ENCODE measurements around the gene CSTF2. TPM values are rescaled to one million over a fixed set of nuclear protein-coding genes. Genes with fewer than 3 reads are reported as not detected.

The CSTF2 gene
- total RNA-seq, 4 donors from 2014 or later: 11.1 to 24.8 (median 15.5) TPM

DNA sequence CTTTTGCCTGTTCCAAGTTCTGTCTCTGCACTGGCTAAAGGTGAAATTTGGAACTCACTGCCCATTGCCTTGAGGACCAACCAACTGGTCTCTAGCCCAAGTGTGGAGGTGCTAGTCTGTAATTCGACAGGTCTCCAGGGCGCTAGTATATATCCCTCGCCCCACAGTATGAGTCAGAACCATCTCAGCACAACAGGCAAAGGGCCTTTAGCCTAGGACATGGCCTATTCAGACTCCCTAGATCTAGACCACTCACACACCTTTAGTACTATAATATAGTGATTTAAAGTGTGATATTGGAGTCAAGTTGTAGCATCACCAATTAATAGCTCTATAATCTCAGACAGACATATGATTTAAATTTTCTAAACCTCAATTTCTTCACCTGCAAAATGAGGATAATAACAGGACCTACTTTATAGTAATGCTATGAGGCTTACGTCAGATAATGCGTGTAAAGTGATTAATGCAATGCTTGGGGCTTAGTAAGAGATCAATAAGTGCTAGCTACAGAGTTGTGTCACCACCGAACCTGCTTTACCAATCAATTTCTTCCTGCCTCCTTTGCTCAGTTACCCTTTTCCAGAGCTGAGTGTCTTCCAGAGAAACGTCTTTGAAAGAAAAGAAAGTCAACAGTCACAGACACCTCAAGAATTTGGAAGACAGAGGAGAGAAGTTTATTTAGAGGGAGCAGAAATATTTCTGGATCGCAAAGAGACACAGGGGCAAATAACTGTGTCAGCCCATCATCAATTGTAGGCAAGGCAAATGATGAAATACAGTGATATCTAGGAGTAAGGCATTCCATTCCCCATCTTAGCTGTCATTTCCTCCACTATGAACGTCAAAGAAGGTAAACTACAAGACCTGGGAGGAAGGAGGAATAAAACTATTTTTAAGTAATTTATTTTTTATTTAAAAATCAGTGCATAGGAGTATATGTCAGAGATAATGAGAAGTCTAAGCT, 51.7 kb downstream of the CSTF2 start:
- H3K4me1 ChIP-seq: no peaks in the 10 kb centered on the region
- H3K4me3 ChIP-seq: no peak overlapping the region
- no peaks in the 10 kb centered on the region for H3K27me3 ChIP-seq
- intact Hi-C loops (cut with DNase I; ENCODE audit: low total_unique reads): no loop called here
- H3K36me3 ChIP-seq: no peaks in the 10 kb centered on the region
- TF ChIP-seq POLR2A (IDR thresholded peaks at IDR 0.05): no peak
- TF ChIP-seq, protein P1, sequence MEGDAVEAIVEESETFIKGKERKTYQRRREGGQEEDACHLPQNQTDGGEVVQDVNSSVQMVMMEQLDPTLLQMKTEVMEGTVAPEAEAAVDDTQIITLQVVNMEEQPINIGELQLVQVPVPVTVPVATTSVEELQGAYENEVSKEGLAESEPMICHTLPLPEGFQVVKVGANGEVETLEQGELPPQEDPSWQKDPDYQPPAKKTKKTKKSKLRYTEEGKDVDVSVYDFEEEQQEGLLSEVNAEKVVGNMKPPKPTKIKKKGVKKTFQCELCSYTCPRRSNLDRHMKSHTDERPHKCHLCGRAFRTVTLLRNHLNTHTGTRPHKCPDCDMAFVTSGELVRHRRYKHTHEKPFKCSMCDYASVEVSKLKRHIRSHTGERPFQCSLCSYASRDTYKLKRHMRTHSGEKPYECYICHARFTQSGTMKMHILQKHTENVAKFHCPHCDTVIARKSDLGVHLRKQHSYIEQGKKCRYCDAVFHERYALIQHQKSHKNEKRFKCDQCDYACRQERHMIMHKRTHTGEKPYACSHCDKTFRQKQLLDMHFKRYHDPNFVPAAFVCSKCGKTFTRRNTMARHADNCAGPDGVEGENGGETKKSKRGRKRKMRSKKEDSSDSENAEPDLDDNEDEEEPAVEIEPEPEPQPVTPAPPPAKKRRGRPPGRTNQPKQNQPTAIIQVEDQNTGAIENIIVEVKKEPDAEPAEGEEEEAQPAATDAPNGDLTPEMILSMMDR (IDR thresholded peaks at IDR 0.05): no peak
- no peak for DNase-seq
- no peak overlapping the region for H3K27ac ChIP-seq
- no peaks in the 10 kb centered on the region for H3K9me3 ChIP-seq

DNA sequence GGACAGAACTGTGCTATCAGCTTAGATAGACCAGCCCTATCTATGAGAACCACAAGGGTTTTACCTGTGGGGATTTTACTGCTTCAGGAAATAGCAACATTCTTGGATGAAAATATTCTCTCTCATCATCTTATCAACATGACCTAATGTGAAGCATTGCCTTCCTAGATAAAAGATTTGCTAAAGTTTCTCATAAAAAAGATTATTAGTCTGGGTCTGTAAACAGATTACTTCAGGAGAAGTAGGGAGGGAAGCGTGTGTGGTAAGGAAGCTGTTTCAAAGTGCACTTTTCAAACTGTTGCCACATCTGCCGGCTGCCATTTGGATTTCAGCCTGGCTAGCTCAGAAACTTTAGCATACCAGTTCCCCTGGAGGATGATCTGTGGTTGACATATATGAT, 54.1 kb downstream of the CSTF2 start, which contains the start of gene NOX1:
TSS of gene NOX1 (minus strand) at position 35 of the 400 bp plus-strand sequence. CDS start 220 bp downstream, outside the sequence.
- no peak for TF ChIP-seq POLR2A (IDR thresholded peaks at IDR 0.05)
- TF ChIP-seq, protein P1 (IDR thresholded peaks at IDR 0.05): no peak
- no peaks in the 10 kb centered on the region for H3K4me1 ChIP-seq
- DNase-seq: no peak
- H3K9me3 ChIP-seq: no peaks in the 10 kb centered on the region
- no peaks in the 10 kb centered on the region for H3K27me3 ChIP-seq
- no peak within 1 kb of the TSS for H3K27ac ChIP-seq
- intact Hi-C loops (cut with DNase I; ENCODE audit: low total_unique reads): no loop called here
- no peaks in the 10 kb centered on the region for H3K36me3 ChIP-seq
- no peak within 1 kb of the TSS for H3K4me3 ChIP-seq

DNA sequence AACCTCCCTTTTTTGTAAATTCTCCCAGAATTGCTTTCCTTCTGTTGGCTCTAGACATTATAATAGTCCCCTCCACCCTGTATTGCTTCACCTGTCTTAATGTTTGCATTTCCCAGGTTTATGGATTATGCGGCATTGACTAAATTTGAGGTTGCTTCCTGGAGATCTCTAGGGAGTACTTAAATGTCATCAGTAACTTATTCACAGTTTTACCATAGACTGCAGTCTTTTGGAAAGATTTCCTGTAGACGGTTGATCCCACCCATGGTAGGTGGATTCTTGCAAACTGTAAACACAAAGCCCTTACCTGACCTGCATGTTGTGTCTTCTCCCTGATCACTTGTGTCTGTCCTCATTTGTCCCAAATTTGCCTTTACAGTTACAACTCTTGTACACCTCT, 60.2 kb downstream of the CSTF2 start:
- intact Hi-C loops (cut with DNase I; ENCODE audit: low total_unique reads): no loop called here
- no peak for DNase-seq
- no peak for TF ChIP-seq POLR2A (IDR thresholded peaks at IDR 0.05)
- TF ChIP-seq, protein P1 (IDR thresholded peaks at IDR 0.05): no peak
- Histone ChIP-seq H3K27me3 (peaks cover 0 to 5% of the 10 kb centered on the region in 2 donors), H3K4me1 (no peaks in the 10 kb centered on the region), H3K4me3 (no peak overlapping the region), H3K27ac (no peak overlapping the region), H3K9me3 (no peaks in the 10 kb centered on the region), H3K36me3 (no peaks in the 10 kb centered on the region)

DNA sequence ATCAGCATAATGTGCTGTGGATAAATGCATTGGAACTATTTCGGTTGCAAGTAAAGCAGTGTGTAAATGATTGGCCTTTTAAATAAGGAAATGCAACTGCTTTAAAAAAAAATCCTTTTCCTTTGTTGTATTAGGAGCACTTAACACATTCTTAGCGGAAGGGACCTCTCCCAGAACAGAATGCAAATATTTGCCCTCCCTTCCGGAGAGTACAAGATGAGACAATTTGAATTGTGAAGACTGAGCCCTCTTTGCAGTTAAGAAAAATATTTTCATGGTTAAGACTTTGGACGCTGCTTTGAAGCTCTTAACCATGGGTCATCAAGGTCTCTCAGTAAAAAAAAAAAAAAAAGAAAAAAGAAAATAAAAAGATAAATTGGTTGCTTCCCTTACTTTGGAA, 63.5 kb downstream of the CSTF2 start:
- Histone ChIP-seq H3K27me3 (peaks cover 0 to 5% of the 10 kb centered on the region in 2 donors), H3K27ac (no peak overlapping the region), H3K36me3 (no peaks in the 10 kb centered on the region), H3K9me3 (no peaks in the 10 kb centered on the region), H3K4me1 (no peaks in the 10 kb centered on the region), H3K4me3 (no peak overlapping the region)
- DNase-seq: no peak
- TF ChIP-seq POLR2A (IDR thresholded peaks at IDR 0.05): no peak
- TF ChIP-seq, protein P1 (IDR thresholded peaks at IDR 0.05): no peak
- intact Hi-C loops (cut with DNase I; ENCODE audit: low total_unique reads): no loop called here

Small RNA genes lying within 50 kb of the gene (small RNA-seq; reads per million reads assigned to genes)
- not detected for gene RF00411

Other genes with a start within 250 kb of the CSTF2 start
- gene TNMD, start 235.5 kb upstream of the CSTF2 start, total RNA-seq: 1 to 10 TPM in 1 of 4 donors, not detected in 3; 1.7 TPM
- 10 to 100 TPM; 22.3 to 74.8 (median 27.5) TPM for gene TSPAN6, start 183.6 kb upstream of the CSTF2 start, total RNA-seq
- 10 to 100 TPM in 2 of 4 donors, 1 to 10 TPM in 2; 7.4 to 23.8 (median 15.1) TPM for gene SRPX2, start 176.2 kb upstream of the CSTF2 start, total RNA-seq
- gene SYTL4, start 88.3 kb upstream of the CSTF2 start, total RNA-seq: 100 to 1,000 TPM in 1 of 4 donors, 10 to 100 TPM in 3; 48.0 to 169 (median 83.8) TPM
- not detected for gene NOX1, start 54.0 kb downstream of the CSTF2 start, total RNA-seq
- 1 to 10 TPM in 1 of 4 donors, under 1 TPM in 2, not detected in 1; 0.24 to 1.3 (median 0.59) TPM for gene XKRX, start 108.5 kb downstream of the CSTF2 start, total RNA-seq
- not detected for gene ARL13A, start 149.3 kb downstream of the CSTF2 start, total RNA-seq
- 10 to 100 TPM; 13.1 to 19.1 (median 16.1) TPM for gene TRMT2B, start 231.7 kb downstream of the CSTF2 start, total RNA-seq

All from uterus (tissue), 4 donors.